Measurements from ENCODE around the gene TOMM5.

TOMM5 gene

DNA sequence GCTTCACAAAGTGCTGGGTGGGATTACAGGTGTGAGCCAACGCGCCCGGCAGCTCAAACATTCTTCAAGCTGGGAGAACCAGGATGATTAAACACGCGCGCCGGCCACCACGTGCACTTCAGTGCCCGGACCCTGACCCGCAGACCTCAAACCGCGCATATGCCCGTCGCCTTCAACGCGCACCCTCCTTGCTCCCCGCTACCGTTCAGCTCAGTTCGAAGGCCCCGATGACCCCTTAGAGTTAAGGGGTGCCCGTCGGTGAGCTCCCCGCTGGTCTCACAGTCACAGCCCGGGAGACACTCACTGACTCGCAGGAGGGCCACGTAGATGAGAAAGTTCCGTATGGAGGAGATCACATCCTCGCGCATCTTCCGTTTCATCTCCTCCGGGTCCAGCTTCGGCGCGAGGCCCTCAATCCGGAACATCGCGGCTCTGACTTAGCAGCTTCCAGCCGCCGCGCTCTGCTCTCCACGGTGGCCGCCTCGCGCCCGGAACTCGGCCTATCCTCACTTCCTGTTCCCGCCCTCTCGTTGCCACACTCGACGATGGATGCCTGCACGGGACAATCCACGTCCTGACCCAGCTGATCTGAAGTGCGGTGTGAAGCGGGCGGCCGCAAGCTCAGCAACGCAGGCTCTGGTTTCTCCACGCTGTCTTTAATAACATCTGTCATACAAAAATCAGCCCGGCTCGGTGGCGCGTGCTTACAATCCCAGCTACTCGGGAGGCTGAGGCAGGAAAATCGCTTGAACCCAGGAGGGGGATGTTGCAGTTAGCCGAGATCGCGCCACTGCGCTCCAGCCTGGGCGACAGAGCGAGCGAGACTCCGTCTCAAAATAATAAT lies at the start of gene TOMM5:
Gene TOMM5 (minus strand): TSS at position 490 of the 844 bp plus-strand sequence. CDS start 65 bp downstream, at position 425.
- DNase-seq (ENCODE audit: low spot score), result peak; percentile 93

DNA sequence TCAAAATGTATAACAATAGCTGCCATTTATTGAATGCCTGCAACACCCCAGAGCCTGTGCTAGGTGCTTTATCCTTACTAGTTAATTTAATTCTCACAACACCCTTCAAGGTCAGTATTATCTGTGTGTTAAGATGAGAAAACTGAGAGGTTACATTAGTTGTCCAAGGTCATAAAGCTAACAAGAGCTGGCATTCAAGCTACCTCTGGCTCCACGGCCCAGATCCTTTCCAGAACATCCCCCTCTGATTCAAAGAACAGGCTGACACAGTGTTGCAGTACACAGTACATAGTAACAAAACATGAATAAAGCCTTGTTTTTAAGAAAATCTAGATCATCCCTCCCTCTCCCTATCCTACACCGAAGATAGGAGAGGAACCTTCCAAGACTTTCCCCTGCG lies 48.9 kb upstream of the TOMM5 start:
- no peak for DNase-seq (ENCODE audit: low spot score)

DNA sequence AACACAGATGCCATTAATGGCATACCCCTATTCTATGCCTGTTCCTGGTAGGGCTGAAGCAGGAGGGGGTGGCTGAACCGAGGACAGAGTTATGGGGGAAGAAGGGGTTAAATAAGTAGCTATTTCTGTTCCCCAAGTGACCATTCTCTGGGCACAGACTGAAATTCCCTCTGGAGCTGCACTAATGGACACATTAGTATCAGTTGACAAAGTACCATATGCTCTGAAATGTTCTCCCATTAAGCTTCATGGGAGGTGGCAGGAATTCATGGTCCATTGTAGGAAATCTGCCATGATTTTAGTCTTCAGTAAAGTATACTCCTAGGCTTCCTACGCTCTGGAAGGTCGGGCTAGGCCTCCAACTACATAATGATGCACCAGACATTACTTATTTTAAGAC lies 47.8 kb upstream of the TOMM5 start:
- no peak for DNase-seq (ENCODE audit: low spot score)

DNA sequence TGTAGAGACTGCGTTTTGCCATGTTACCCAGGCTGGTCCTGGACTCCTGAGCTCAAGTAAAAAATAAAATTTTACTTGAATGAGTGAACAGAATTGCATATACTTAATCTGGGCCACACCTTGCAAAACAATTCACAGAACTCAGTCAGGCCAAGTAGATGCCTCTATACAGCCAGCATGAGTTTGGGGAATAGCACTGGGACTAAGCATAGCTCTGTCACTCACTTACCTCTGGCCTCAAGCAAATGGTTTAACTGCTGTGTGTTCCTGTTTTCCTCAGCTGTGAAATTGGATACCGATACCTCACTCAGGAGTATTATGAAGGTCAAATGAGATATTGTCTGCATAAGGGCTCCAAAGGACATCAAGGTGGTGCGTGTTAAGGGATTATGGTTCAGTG lies 47.4 kb upstream of the TOMM5 start:
- no peak for DNase-seq (ENCODE audit: low spot score)

DNA sequence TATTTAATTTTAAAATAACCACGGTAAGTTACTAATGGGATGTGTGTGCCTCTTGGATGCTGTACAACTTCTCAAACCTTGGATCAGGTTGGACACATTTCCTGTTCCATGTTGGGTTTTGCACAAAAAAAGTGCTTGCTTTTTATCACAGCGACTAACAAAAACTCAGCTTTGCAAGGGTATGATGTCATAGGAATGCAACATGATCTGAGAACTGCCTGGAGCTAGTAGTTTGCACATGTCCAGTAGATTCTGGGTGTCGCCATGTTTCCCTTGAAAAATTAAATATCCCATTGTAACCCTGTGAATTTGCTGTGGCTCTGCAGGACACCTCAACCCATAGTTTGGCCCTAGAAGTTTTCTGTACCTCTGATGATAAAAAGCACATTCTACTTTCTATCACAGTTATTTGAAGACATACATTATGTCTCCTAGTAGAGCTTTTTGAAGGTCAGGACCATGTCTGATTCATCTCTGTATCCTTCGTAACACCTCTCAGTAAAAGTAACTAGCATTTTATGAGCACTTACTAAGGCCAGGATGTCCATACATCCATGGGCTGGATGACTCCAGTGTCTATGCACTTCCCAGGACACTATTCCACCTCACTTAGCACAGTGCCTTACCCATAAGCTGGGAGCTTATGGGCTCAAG lies 46.8 kb upstream of the TOMM5 start:
- DNase-seq (ENCODE audit: low spot score), result peak; percentile 59

DNA sequence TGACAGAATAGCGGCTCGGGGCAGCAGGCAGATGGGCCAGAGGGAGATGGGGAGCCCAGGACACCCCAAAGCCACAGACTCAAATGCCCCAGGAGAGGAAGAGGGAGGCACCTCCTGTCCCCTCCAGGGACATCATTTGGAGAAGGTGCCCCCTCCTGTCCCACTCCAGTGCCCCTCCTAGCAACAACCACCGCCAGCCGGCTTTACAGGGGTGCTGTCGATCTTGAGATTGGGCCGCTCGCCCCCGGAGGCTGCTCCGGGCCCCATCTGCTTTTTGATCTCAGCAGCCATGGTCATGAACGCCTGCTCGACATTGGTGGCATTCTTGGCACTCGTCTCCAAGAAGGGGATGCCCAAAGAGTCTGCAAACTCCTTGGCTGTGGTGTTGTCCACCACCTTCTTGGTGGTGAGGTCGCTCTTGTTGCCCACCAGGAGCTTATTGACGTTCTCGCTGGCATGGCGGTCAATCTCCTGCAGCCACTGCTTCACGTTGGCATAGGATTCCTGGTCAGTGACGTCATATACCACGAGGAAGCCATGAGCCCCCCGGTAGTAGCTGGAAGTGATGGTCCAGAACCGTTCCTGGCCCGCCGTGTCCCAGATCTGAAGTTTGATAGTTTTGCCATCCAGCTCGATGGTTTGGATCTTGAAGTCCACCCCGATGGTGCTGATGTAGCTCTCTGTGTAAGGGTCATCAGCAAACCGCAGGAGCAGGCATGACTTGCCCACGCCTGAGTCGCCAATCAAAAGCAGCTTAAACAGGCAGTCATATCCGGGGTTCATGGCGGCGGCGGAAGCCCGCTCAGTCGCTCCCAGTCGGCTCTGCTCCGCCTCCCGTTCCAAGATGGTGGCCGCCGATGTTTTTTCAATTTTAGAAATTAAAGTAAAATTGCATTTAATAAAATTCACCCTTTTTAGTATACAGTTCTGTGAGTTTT lies 44.4 kb upstream of the TOMM5 start:
- DNase-seq (ENCODE audit: low spot score), result no peak

DNA sequence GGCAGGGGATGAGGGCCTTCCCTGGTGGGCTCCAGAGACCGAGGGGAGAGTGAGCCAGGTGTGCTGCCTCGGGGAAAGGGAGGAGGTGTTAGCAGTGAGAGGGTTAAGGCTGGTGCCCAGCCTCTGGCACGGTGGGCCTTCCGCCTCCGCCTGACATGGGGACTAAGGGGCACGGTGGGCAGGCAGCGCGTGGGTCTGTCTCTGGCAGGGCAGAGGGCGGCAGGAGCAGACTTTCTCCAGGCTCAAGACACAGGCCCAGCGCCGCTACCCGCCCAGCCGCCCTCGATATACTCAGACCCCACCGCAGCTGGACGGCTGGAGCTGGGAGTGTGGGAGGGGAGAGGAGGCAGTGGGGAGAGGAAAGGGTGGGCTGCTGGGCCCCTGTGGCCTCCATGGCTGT lies 43.4 kb upstream of the TOMM5 start:
- no peak for DNase-seq (ENCODE audit: low spot score)

DNA sequence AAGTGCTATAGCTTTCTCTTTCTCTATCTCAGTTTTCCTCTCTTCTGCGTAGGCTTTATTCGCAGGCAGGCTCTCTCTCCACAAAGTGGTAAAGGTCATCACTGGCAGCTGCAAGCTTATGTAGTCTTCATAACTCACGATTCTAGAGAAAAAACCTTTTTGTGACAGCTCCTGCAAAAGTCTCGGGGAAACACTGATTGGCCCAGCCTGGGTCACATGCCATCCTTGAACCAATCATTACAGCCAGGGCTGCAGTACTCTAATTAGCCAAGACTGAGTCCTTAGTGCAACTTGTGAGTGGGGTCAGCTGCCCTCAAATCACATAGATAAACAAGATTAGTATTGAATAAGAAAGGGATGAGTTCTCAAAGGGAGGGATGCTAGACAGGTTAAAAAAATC lies 40.1 kb upstream of the TOMM5 start:
- no peak for DNase-seq (ENCODE audit: low spot score)

DNA sequence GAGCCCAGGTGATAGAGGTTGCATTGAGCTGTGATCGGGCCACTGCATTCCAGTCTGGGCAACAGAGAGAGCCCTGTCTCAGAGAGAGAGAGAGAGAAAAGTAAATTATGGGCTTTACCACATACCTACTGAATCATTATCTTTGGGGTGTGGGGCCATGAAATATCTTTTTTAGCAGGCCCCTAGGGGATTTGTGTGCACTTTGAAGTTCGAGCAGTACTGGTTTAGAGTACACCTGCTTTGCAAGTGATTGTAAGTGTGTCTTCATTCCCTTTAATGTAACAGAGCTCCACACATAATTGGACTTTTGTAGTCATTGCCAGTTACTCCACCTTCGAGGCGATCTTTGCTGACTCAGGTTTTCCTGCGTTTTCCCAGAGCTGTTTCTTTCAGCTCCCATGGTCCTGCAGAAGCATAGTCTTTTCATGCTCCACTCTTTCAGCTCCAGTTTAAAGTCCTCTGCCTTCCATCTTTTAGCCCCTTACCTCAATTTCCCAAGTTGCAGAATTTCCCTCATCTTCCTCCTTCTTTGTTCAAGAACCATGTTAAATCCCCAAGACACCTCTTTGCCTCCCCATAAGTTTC lies 34.4 kb upstream of the TOMM5 start:
- DNase-seq (ENCODE audit: low spot score), result no peak

DNA sequence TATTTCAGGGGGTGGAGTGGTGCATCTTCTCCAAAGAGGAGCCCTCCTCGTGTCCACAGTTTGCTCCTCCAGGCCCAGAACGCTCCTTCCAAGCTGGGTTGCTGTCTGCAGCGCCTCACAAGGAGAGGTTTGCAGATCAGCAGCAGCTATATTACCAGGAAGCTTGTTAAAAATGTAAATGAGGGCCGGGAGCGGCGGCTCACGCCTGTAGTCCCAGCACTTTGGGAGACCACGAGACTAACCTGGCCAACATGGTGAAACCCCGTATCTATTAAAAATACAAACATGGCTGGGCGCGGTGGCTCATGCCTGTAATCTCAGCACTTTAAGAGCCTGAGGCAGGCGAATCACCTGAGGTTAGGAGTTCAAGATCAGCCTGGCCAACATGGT lies 33.4 kb upstream of the TOMM5 start:
- no peak for DNase-seq (ENCODE audit: low spot score)

DNA sequence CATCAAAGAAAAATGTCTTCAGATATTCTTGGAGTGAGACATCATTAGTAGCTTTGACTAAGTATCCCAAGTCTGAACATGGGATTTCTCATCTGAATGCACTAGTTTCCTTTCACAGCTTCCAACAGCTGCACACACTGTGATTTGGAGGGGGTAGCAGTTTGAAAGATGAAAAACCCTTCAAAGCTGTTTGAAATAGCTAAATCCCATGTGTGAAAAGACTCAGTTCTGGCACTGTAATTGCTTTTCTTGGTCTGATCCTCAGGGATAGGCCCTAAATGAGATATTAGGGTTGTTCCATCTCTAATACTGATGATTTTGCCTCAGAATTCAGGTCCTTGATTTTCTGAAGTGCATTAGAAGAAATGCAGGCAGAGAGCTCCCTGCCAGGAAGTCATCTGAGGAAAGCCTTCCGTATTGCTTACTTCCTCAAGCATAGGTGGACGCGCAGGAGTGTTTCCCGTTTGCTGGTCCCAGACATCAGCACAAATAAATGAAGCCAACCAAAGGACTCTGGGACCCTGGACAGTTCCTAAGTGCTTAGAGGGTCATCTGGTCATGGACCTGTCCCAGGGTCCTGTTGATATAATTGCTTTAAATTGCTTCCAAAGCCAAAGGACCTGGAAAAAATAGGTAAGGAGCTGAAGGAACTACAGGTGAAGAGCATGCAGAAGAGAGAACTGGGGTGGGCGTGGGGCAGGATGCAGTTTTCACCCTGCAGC lies 32.8 kb upstream of the TOMM5 start:
- DNase-seq (ENCODE audit: low spot score), result no peak

DNA sequence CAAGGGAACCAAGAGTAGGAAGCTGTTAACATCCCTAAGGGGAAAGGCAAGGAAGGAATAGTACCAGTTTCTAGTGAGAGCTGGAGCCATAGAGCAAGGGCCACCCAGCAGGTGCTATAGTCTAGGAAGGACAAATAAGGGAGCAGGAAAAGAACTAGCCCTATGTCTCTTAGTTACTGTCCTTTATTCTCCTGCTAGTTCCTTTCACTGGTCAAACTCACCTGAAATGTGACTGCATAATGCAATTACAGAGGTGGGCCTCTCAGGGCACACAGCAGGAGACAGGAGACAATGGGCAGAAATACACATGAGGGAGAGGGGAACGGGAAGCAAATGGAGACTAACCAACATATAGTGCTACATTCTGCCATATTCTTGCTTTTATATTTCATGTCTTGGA lies 31.7 kb upstream of the TOMM5 start:
- no peak for DNase-seq (ENCODE audit: low spot score)

DNA sequence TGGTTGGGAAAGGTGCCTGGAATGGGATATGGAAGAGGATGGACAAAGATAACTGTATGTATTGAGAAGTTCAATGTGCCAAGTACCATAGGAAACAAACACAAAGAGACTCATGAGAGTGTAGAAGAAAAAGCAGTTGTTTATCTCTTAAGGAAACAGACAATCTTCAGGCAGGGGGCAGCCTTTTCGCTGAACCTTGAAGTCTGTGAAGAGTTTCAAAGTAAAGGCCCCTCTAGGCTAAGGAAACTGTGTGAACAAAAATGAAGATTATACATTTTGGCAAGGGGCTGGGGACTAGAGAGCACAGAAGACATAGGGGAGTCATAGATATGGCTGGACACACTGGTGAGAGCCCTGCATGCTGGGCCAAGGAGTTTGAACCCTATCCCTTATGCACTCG lies 30.9 kb upstream of the TOMM5 start:
- no peak for DNase-seq (ENCODE audit: low spot score)

DNA sequence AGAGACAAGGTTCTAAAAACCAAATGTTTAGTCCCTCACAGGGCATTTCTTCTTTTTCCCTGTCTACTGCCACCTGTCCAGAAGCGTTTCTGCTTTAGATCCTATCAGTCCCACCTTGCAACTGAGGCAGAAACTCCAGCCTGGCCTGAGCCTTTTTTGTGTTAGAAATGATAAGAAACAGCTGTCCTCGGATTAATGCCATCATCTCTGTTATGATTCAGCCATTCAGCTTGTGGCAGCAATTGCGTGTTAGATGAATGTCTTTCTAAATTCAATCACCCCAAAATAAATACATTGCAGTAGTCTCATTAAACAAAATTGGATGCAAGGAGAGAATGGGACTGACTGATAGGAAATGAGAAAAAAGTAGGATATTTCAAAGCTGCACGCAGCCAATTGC lies 30.1 kb upstream of the TOMM5 start:
- peak; percentile 58 for DNase-seq (ENCODE audit: low spot score)

DNA sequence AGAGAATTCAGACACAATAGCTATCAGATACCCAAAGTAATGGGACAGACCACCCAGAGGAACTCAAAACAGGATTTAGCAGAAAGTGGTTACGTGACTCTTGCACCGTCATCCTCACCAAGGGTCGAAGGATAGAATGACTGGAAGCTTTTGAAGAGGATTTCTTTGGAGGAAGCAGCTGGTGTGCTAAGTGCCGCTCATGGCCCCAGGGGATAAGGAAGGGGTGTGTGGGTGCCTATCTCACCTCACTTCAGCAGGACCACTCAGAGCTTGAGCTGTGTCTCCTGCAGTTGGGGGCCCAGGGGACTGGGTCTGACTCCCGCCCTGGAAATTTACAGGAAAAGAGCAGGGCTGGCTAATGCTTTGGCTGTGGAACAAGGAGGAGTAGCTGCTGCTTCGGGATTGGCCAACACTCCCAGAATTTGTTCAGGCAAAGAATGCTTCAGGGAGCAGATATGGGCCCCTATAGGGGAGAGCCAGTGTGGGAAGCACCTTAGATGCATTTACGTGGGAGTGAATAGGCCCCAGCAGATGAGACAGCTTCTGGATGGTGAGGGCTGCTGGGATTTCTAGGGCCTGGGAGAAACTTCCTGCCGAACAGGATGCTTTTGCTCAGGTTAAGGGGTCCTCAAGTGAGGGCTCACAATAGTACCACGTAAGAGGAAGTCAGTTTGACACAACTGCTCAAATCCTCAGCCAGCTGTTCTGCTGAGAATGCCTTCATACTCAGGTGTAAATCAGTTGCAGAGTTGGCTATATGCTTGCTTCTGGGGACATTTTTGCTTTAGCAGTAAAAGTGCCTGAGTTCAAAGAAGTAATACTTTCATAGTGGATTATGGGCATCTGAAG lies 29.1 kb upstream of the TOMM5 start:
- DNase-seq (ENCODE audit: low spot score), result no peak

DNA sequence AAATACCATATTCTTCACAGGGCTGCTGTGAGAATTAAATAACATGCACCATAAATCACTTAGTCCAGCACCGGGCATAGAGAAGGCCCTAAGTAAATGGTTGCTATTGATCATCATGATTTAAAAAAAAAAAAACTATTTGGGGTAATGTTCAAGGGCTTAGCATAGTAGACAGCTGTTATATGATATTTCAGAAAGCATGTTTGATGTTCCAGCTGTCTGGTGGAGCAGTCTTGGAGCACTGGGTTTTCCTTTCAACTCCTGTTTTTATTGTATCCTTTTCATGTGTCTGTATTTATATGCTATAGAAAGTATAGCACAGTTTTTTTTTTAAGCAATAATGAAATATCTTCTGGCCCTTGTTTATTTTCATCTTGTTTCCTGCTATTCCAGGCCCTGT lies 28.0 kb upstream of the TOMM5 start:
- no peak for DNase-seq (ENCODE audit: low spot score)

DNA sequence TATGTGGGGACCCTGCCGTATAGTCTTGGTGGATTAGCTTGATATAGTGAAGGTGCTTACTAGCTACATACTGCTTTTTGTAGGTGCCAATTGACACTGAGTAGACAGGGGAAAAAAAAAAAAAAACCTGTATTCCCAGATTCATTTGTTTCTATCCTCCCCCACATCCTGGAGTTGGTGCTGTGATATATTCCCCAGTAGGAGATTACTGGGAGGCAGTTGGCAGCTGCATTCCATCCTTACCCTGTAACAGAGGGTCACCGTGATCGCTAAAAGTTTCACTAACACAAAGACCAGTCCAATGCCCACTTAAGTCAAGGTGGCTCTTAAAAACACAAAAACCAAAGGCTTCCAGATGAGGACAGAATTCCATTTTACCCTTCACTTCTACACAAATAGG lies 27.4 kb upstream of the TOMM5 start:
- no peak for DNase-seq (ENCODE audit: low spot score)

DNA sequence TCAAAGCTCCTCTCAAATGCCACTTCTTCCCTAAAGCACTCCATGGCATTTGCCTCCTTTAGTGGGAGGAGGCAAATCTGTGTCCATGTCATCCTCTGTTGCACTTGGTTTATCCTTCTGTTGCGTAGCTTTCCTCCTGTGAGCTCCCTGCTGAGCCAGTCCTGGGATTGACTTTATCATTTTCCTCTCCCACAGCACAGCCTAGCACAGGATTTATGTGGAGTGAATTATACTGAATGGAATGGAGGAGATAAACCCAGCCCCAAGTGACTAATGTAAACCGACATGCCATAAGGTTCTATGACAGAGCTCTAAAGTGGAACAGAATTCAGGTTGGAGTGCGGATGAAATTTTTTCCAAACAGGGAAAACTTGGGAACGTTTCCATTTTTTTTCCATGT lies 26.4 kb upstream of the TOMM5 start:
- DNase-seq (ENCODE audit: low spot score), result peak; percentile 71

DNA sequence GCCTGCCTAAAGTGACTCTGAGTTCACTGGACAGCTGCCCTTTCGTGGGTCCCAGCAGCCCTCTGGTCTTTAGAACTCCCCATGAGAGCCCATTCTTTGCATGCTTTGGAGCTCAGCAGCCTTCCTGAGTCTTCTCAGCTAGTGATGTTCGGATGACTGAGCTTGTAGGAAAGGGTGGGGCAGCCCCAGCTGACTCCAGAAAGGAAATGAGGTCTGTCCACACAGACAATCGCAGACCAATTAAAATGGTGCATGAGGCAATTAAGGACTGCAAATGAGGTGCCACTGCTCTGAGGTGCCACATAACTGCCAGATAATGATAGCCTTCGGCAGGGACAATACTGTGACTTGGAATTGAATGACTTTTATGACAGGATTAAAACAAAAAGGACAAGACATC lies 25.4 kb upstream of the TOMM5 start:
- peak; percentile 87 for DNase-seq (ENCODE audit: low spot score)

DNA sequence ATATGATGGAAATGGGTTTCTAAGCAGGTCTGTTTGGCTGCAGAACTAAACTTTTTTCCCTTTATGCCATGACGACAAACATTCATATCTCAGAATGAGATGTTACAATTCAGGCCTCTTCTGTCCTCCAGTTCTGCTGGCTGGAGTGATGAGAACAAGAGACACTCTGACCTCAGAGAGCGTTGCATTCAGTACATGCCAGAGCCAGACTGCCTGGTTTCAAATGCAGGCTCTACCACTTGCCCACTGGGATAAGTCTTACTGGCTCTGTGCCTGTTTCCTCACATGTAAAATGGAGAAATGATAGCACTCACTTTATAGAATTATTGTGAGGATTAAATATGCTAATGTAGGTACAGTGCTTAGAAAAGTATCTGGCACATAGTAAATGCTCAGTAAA lies 24.8 kb upstream of the TOMM5 start:
- DNase-seq (ENCODE audit: low spot score), result no peak

DNA sequence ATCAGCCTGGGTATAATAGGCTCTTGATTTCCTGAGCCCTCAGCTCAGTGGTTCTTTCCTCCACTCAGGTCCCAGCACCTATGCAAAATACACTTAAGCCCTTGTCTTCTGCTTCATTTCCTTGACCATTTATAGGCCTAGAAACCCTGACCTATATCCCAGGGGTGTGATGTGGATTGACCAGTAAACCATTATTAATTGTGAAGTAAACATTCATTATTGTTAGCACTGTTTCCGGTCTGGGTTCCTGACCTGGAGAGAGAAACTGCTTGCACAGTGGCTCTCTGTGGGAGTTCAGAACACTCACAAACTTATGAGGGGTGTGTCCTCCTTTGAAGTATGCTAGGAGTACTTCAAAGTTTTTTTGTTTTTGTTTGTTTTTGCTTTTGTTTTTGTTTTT lies 19.6 kb upstream of the TOMM5 start:
- DNase-seq (ENCODE audit: low spot score), result no peak

Data from AG20443 (cell line).